Hematopoietic multipotent progenitor cell treated with erythropoietin and hydrocortisone succinate and interleukin-3 and kit ligand, for 8 days (in vitro differentiated cells): ENCODE results near the gene PLPPR3.
A peak's percentile ranks its signal among the peaks of the same experiment; 100 is the strongest.
"Not testable (repeated sequence)": the region's sequence is repeated elsewhere in the genome, so short reads cannot be mapped to it uniquely, and the experiment has no call there.

Source experiments
- DNase-seq: peaks from one replicate; pipeline ENCODE4 v3.0.0-alpha.2; 2015

Gene PLPPR3

GRCh38 chr19:853614-854220, 32.0 kb upstream of the PLPPR3 start:
- not testable (repeated sequence) for DNase-seq

- no peak for DNase-seq
Observed at GRCh38 chr19:853014-853585, 31.3 kb upstream of the PLPPR3 start.

- no peak for DNase-seq
Observed at GRCh38 chr19:852136-853013, 30.6 kb upstream of the PLPPR3 start, which contains the start of gene ELANE. Gene ELANE, plus strand, starts transcription at chr19:852303. Its CDS starts 26 bp downstream, at chr19:852329.

GRCh38 chr19:850979-851335, 29.2 kb upstream of the PLPPR3 start:
- no peak for DNase-seq

- DNase-seq, result peak; percentile 71
Observed at GRCh38 chr19:850221-850978, 28.6 kb upstream of the PLPPR3 start.

GRCh38 chr19:849195-849594, 27.4 kb upstream of the PLPPR3 start:
- not testable (repeated sequence) for DNase-seq

GRCh38 chr19:848386-848921, 26.7 kb upstream of the PLPPR3 start:
- DNase-seq, result no peak

GRCh38 chr19:845707-846521, 24.2 kb upstream of the PLPPR3 start:
- DNase-seq, result no peak

GRCh38 chr19:844546-844971, 22.8 kb upstream of the PLPPR3 start:
- DNase-seq, result no peak

- DNase-seq, result no peak
Observed at GRCh38 chr19:843836-844545, 22.2 kb upstream of the PLPPR3 start.

- DNase-seq, result no peak
Observed at GRCh38 chr19:843180-843835, 21.6 kb upstream of the PLPPR3 start.

GRCh38 chr19:842802-843179, 21.0 kb upstream of the PLPPR3 start:
- not testable (repeated sequence) for DNase-seq

GRCh38 chr19:840519-841206, 18.9 kb upstream of the PLPPR3 start, which contains the start of gene PRTN3:
Gene PRTN3, plus strand, starts transcription at chr19:840999. Its CDS starts 10 bp downstream, at chr19:841009.
- no peak for DNase-seq

- DNase-seq, result no peak
Observed at GRCh38 chr19:835210-835810, 13.6 kb upstream of the PLPPR3 start.

GRCh38 chr19:834216-834615, 12.5 kb upstream of the PLPPR3 start:
- no peak for DNase-seq

- no peak for DNase-seq
Observed at GRCh38 chr19:831407-832369, 9.9 kb upstream of the PLPPR3 start.

- DNase-seq, result no peak
Observed at GRCh38 chr19:829129-829758, 7.5 kb upstream of the PLPPR3 start.
